LNCaP clone FGC (cell line): ENCODE results near the gene CDKAL1.

ENCODE experiments used
- DNase-seq: peaks from one replicate; pipeline ENCODE4 v3.0.0-alpha.2; 2011; ENCODE audit warnings: low read depth
- H3K4me3 ChIP-seq: 2 replicates; pipeline ENCODE4 v1.5.1; 2011; ENCODE audit warnings: mild to moderate bottlenecking, low read depth, low read length, control low read depth
- TF ChIP-seq, protein P1 (sequence below): IDR thresholded peaks from 2 replicates; pipeline ENCODE4 v1.5.1; 2012; ENCODE audit warnings: mild to moderate bottlenecking; ENCODE audit not compliant: control insufficient read depth, insufficient read depth; ENCODE audit errors: extremely low read depth

CDKAL1 gene

GRCh38 chr6:21079468-21080048 is 545.3 kb downstream of the CDKAL1 start:
- H3K4me3 ChIP-seq = no peak overlapping the region
- DNase-seq = no peak
- TF ChIP-seq, protein P1, sequence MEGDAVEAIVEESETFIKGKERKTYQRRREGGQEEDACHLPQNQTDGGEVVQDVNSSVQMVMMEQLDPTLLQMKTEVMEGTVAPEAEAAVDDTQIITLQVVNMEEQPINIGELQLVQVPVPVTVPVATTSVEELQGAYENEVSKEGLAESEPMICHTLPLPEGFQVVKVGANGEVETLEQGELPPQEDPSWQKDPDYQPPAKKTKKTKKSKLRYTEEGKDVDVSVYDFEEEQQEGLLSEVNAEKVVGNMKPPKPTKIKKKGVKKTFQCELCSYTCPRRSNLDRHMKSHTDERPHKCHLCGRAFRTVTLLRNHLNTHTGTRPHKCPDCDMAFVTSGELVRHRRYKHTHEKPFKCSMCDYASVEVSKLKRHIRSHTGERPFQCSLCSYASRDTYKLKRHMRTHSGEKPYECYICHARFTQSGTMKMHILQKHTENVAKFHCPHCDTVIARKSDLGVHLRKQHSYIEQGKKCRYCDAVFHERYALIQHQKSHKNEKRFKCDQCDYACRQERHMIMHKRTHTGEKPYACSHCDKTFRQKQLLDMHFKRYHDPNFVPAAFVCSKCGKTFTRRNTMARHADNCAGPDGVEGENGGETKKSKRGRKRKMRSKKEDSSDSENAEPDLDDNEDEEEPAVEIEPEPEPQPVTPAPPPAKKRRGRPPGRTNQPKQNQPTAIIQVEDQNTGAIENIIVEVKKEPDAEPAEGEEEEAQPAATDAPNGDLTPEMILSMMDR = no peak

GRCh38 chr6:21080221-21080620 is 546.0 kb downstream of the CDKAL1 start:
- DNase-seq = no peak
- TF ChIP-seq, protein P1 = no peak
- H3K4me3 ChIP-seq = no peak overlapping the region

- DNase-seq = no peak
- no peak overlapping the region for H3K4me3 ChIP-seq
- TF ChIP-seq, protein P1 = no peak
Measured at GRCh38 chr6:21082091-21082490, 547.8 kb downstream of the CDKAL1 start.

DNA sequence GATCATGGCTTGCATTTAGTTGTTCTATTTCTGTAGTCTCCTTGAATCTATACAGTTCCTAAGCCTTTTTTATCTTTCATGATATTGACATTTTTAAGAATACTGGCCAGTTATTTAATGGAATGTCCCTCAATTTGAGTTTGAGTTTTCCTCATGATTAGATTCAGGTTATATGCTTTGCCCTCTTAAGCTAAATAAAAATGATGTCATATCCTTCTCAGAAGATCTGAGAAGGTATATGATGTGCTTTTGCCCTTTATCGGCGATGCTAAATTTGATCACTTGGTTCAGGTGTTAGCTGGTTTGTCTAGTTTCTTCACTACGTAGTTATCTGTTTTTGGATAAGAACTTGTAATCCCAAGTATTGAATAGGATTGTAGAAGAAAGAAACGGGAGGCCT is 549.5 kb downstream of the CDKAL1 start:
- TF ChIP-seq, protein P1 = no peak
- no peak overlapping the region for H3K4me3 ChIP-seq
- DNase-seq = no peak

DNA sequence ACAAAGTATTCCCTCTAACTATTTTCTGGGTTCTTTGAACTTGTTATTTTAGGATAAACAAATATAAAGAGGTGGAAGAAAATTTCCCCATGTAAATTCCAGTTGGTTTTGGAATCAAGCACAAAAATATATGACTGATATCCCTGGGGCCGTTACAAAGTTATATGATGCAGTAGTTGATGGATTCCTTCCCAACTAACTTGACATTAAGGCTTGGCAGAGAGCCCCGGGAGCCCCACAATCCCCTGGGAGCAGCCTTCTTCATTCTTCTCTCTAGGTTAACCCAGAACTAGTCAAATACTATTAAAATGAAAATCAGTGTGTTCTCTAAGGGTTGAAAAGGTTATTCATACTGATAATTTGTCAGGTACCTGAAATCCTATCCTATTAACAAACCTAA is 550.4 kb downstream of the CDKAL1 start:
- H3K4me3 ChIP-seq = no peak overlapping the region
- no peak for DNase-seq
- TF ChIP-seq, protein P1 = no peak

DNA sequence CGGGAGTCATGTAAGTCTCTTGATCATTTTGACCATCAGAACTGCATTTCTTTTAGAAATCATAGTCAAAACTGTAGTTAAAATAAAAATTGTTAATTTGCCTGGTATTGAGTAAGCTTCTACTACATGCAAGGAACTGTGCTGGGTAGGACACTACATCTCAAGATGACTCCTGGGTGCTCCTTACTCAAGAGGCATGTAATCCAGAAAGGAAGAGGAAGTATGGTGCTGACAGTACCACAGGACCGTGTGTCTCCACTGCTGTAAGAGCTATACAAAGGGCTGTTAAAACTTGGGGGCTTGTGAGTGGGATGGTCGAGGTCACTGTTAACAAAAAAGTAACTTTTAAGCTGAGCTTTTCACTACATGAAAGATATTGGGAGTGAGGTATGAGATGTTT is 551.0 kb downstream of the CDKAL1 start:
- no peak for DNase-seq
- TF ChIP-seq, protein P1 = no peak
- no peak overlapping the region for H3K4me3 ChIP-seq

- DNase-seq = no peak
- no peak overlapping the region for H3K4me3 ChIP-seq
- TF ChIP-seq, protein P1 = no peak
Measured at GRCh38 chr6:21085643-21086042, 551.4 kb downstream of the CDKAL1 start.
